ENCODE measurements around the gene ADCK2. TPM values are rescaled to one million over a fixed set of nuclear protein-coding genes. Genes with fewer than 3 reads are reported as not detected.

Gene ADCK2
- polyA plus RNA-seq, 1 of the 3 experiments (the other 2 are of a cell fraction): 19.0 TPM

DNA sequence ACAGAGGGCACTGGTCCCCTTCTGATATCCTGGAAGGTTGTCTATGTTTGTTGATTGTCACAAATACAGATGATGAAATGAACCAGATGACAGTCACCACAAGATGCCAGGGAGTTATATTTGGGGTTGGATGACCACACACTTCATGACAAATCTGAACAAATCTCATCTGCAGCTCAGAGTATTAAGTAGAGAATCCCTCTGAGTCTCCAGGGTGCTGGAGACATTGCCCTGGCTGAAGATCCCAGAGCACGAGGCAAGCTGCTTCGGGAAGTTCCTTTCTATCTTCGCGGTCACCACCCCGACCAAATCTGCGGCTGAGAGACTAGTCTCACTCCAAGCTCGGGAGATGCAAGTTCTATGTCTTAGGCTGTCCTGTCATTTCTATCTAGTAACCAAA lies 41.1 kb upstream of the ADCK2 start:
- no peak overlapping the region for H3K4me2 ChIP-seq
- H3K9me3 ChIP-seq: no peaks in the 10 kb centered on the region
- no peaks in the 10 kb centered on the region for H4K20me1 ChIP-seq (ENCODE audit: insufficient read depth)
- H3K4me3 ChIP-seq (ENCODE audit: low read depth in 2 of 2, low read length in 1 of 2): no peak overlapping the region
- H3K9me2 ChIP-seq: no peaks in the 10 kb centered on the region
- H3K36me3 ChIP-seq (replicated peaks in 1 of 2; ENCODE audit: control insufficient read depth in 1 of 2, insufficient read depth in 2 of 2, low read length in 1 of 2): no peaks in the 10 kb centered on the region
- CTCF ChIA-PET: interaction anchor here (1.1 to 2.3 kb wide), 3 partner anchors 15 to 27 kb away, joined by 3 to 8 read pairs (median 6); no protein-coding TSS in a partner anchor
- H3K27me3 ChIP-seq (ENCODE audit: insufficient read depth): no peaks in the 10 kb centered on the region
- POLR2A ChIA-PET: interaction anchor here (0.6 to 0.7 kb wide), 2 partner anchors 8 to 135 kb away, joined by 3 to 4 read pairs; no protein-coding TSS in a partner anchor
- no peaks in the 10 kb centered on the region for H3K79me2 ChIP-seq (ENCODE audit: insufficient read depth)
- no peak overlapping the region for H3K27ac ChIP-seq (ENCODE audit: low read depth in 2 of 2, low read length in 1 of 2)
- H2AFZ ChIP-seq (ENCODE audit: low read depth): no peak overlapping the region
- H3K9ac ChIP-seq: no peak overlapping the region
- peaks cover 3% of the 10 kb centered on the region for H3F3A ChIP-seq (replicated peaks; ENCODE audit: insufficient read depth)
- WGBS (ENCODE audit: low lambda C conversion rate): 93% methylated on average over 7 of the region's 7 CpGs
- no peak for TF ChIP-seq TAF1 (IDR thresholded peaks at IDR 0.05; ENCODE audit: borderline replicate concordance, low read depth, low read length)
- no peak for TF ChIP-seq PBX3 (IDR thresholded peaks at IDR 0.05)
- no peak for TF ChIP-seq EZH2phosphoT487 (IDR thresholded peaks at IDR 0.05; ENCODE audit: borderline replicate concordance, low read depth)
- TF ChIP-seq MXI1 (IDR thresholded peaks at IDR 0.05; ENCODE audit: low read depth, low read length): no peak
- no peak for DNase-seq
- peaks cover 2 to 12% of the 10 kb centered on the region in 2 experiments; a peak in 2 of 4 replicates for H3K4me1 ChIP-seq (ENCODE audit: control insufficient read depth in 1 of 2, insufficient read depth in 2 of 2, low read depth in 1 of 2, low read length in 1 of 2)

- Histone ChIP-seq H4K20me1 (ENCODE audit: insufficient read depth) (no peaks in the 10 kb centered on the region), H2AFZ (ENCODE audit: low read depth) (no peak overlapping the region), H3F3A (replicated peaks; ENCODE audit: insufficient read depth) (no peaks in the 10 kb centered on the region), H3K36me3 (replicated peaks in 1 of 2; ENCODE audit: control insufficient read depth in 1 of 2, insufficient read depth in 2 of 2, low read length in 1 of 2) (no peaks in the 10 kb centered on the region), H3K79me2 (ENCODE audit: insufficient read depth) (no peaks in the 10 kb centered on the region; the same call in 1 of the 2 replicates), H3K27me3 (ENCODE audit: insufficient read depth) (no peaks in the 10 kb centered on the region), H3K9ac (no peak overlapping the region), H3K9me3 (no peaks in the 10 kb centered on the region), H3K4me3 (ENCODE audit: low read depth in 2 of 2, low read length in 1 of 2) (no peak overlapping the region), H3K4me2 (no peak overlapping the region), H3K9me2 (no peaks in the 10 kb centered on the region), H3K27ac (ENCODE audit: low read depth in 2 of 2, low read length in 1 of 2) (no peak overlapping the region), H3K4me1 (ENCODE audit: control insufficient read depth in 1 of 2, insufficient read depth in 2 of 2, low read depth in 1 of 2, low read length in 1 of 2) (peaks cover 0 to 18% of the 10 kb centered on the region in 2 experiments; a peak in 1 of 4 replicates)
- 71% methylated on average over 5 of the region's 5 CpGs for WGBS (ENCODE audit: low lambda C conversion rate)
- ChIA-PET CTCF (interaction anchor here (0.9 to 20.3 kb wide), 6 partner anchors 10 to 118 kb away, joined by 3 to 433 read pairs (median 5); no protein-coding TSS in a partner anchor), POLR2A (no interaction called here)
- peak; percentile 84 for DNase-seq
- TF ChIP-seq GATA2 (CRISPR knock-in tag; IDR thresholded peaks at IDR 0.05) (peak; percentile 71), RFX5 (IDR thresholded peaks at IDR 0.05; ENCODE audit: low read length) (no peak), CHD2 (IDR thresholded peaks at IDR 0.05; ENCODE audit: low read length, partially characterized antibody) (no peak)
These were observed 37.4 kb upstream of the ADCK2 start for GRCh38 chr7:140635345-140635744.

- no peak overlapping the region for H2AFZ ChIP-seq (ENCODE audit: low read depth)
- no peak overlapping the region for H3K4me2 ChIP-seq
- CTCF ChIA-PET: interaction anchor here (0.9 to 20.3 kb wide), 6 partner anchors 9 to 119 kb away, joined by 3 to 433 read pairs (median 5); no protein-coding TSS in a partner anchor
- POLR2A ChIA-PET: no interaction called here
- no peaks in the 10 kb centered on the region for H4K20me1 ChIP-seq (ENCODE audit: insufficient read depth)
- no peak overlapping the region for H3K9ac ChIP-seq
- peaks cover 0 to 18% of the 10 kb centered on the region in 2 experiments; a peak in 1 of 4 replicates for H3K4me1 ChIP-seq (ENCODE audit: control insufficient read depth in 1 of 2, insufficient read depth in 2 of 2, low read depth in 1 of 2, low read length in 1 of 2)
- H3F3A ChIP-seq (replicated peaks; ENCODE audit: insufficient read depth): no peaks in the 10 kb centered on the region
- 91% methylated on average over 5 of the region's 5 CpGs for WGBS (ENCODE audit: low lambda C conversion rate)
- no peaks in the 10 kb centered on the region for H3K9me3 ChIP-seq
- H3K27me3 ChIP-seq (ENCODE audit: insufficient read depth): no peaks in the 10 kb centered on the region
- H3K4me3 ChIP-seq (ENCODE audit: low read depth in 2 of 2, low read length in 1 of 2): no peak overlapping the region
- no peaks in the 10 kb centered on the region for H3K36me3 ChIP-seq (replicated peaks in 1 of 2; ENCODE audit: control insufficient read depth in 1 of 2, insufficient read depth in 2 of 2, low read length in 1 of 2)
- H3K27ac ChIP-seq (ENCODE audit: low read depth in 2 of 2, low read length in 1 of 2): no peak overlapping the region
- TF ChIP-seq SMC3 (IDR thresholded peaks at IDR 0.05; ENCODE audit: low read depth, low read length): no peak
- TF ChIP-seq RAD21 (IDR thresholded peaks at IDR 0.05; ENCODE audit: low read length): no peak
- H3K9me2 ChIP-seq: no peaks in the 10 kb centered on the region
- no peaks in the 10 kb centered on the region; the same call in 1 of the 2 replicates for H3K79me2 ChIP-seq (ENCODE audit: insufficient read depth)
- no peak for DNase-seq
These were observed 36.9 kb upstream of the ADCK2 start for GRCh38 chr7:140635816-140636215.

Data from SK-N-SH (cell line).